Keratinocyte (primary cell): Measurements from ENCODE around the gene PTGDR2. TPM values are rescaled to one million over a fixed set of nuclear protein-coding genes. Genes with fewer than 3 reads are reported as not detected.

Experiments used
- DNase-seq: peaks from one replicate; pipeline ENCODE4 v3.0.0-alpha.2; 2011; ENCODE audit warnings: low read depth, missing footprints, low spot score
- FAIRE-seq: peaks from 2 replicates; lab custom pipeline; 2011; peaks lifted over from hg19 to GRCh38; lab: Jason Lieb, UNC
- H2AFZ ChIP-seq: 2 replicates; pipeline ENCODE4 v1.6.0; 2012; ENCODE audit warnings: low read length, control low read depth, inconsistent platforms; ENCODE audit not compliant: control insufficient read depth
- H3K27ac ChIP-seq: 2 replicates; pipeline ENCODE4 v1.5.1; 2011; ENCODE audit warnings: low read length; ENCODE audit not compliant: control insufficient read depth, insufficient read depth
- H3K27me3 ChIP-seq: 3 replicates; pipeline ENCODE4 v1.6.0; 2011; ENCODE audit warnings: low read length; ENCODE audit not compliant: control insufficient read depth, insufficient read depth; ENCODE audit errors: extremely low read depth
- H3K36me3 ChIP-seq, 2 experiments: 2 replicates in 1 of 2; 3 replicates in 1 of 2; pipeline ENCODE4 v1.5.1; 2011; ENCODE audit warnings: low read length in 2 of 2, mild to moderate bottlenecking in 1 of 2; ENCODE audit not compliant: control insufficient read depth in 2 of 2, insufficient read depth in 2 of 2; ENCODE audit errors: extremely low read depth in 1 of 2
- H3K4me1 ChIP-seq: 3 replicates; pipeline ENCODE4 v1.5.1; 2011; ENCODE audit warnings: low read length; ENCODE audit not compliant: control insufficient read depth, insufficient read depth; ENCODE audit errors: extremely low read depth
- H3K4me2 ChIP-seq: 3 replicates; pipeline ENCODE4 v1.6.0; 2011; ENCODE audit warnings: low read depth, low read length; ENCODE audit not compliant: control insufficient read depth, insufficient read depth; ENCODE audit errors: extremely low read depth
- H3K4me3 ChIP-seq, 3 experiments: fragments of 200-600 bp in 1 of 3; sonication (generic) in 1 of 3; 2 replicates in 2 of 3; 3 replicates in 1 of 3; pipeline ENCODE4 v1.5.1; 2011 to 2016; ENCODE audit warnings: low read length in 3 of 3, mild to moderate bottlenecking in 3 of 3, control low read depth in 2 of 3, inconsistent platforms in 1 of 3, low read depth in 1 of 3, mixed read lengths in 1 of 3, mixed run types in 1 of 3, moderate library complexity in 1 of 3; ENCODE audit not compliant: control insufficient read depth in 2 of 3, insufficient read depth in 2 of 3; ENCODE audit errors: extremely low read depth in 1 of 3
- H3K79me2 ChIP-seq: 2 replicates; pipeline ENCODE4 v1.6.0; 2012; ENCODE audit warnings: low read length; ENCODE audit not compliant: control insufficient read depth, insufficient read depth
- H3K9ac ChIP-seq: 3 replicates; pipeline ENCODE4 v1.6.0; 2011; ENCODE audit warnings: low read length; ENCODE audit not compliant: control insufficient read depth, insufficient read depth; ENCODE audit errors: extremely low read depth
- H3K9me1 ChIP-seq: 3 replicates; pipeline ENCODE4 v1.6.0; 2011; ENCODE audit warnings: low read length; ENCODE audit not compliant: control insufficient read depth, insufficient read depth; ENCODE audit errors: extremely low read depth
- H3K9me3 ChIP-seq: 2 replicates; pipeline ENCODE4 v1.5.1; 2012; ENCODE audit warnings: low read depth, low read length; ENCODE audit not compliant: control insufficient read depth
- H4K20me1 ChIP-seq: 3 replicates; pipeline ENCODE4 v1.6.0; 2011; ENCODE audit warnings: low read length; ENCODE audit not compliant: control insufficient read depth, insufficient read depth; ENCODE audit errors: extremely low read depth
- CTCF ChIP-seq, 3 experiments: IDR thresholded peaks in 1 of 3; conservative IDR thresholded peaks in 1 of 3; optimal IDR thresholded peaks in 1 of 3; 2 replicates in 2 of 3; 3 replicates in 1 of 3; pipeline versions ENCODE3 to v1.5.1; 2011; ENCODE audit warnings: low read length in 3 of 3, mild to moderate bottlenecking in 3 of 3, moderate library complexity in 2 of 3, control low read depth in 1 of 3, inconsistent platforms in 1 of 3; ENCODE audit not compliant: insufficient read depth in 2 of 3; ENCODE audit errors: extremely low read depth in 1 of 3
- EZH2 ChIP-seq: IDR thresholded peaks from one replicate; pipeline ENCODE4 v1.6.1; 2012; ENCODE audit warnings: inconsistent platforms, mild to moderate bottlenecking, low read length, moderate library complexity
- dilution Hi-C: fragments of 300-500 bp; cut with MboI; formaldehyde crosslinking; loops from one replicate; pipeline ENCODE4 v1.7.0; 2020; ENCODE audit warnings: low sequenced_read_pairs; ENCODE audit not compliant: extremely low pct_ligation_motif_present
- polyA plus RNA-seq, 5 experiments: library from polyadenylated mRNA; depleted of rRNA in 3 of 5; stranded (reverse) in 3 of 5; stranded (forward) in 1 of 5; unstranded in 1 of 5; fragments of >200 nt; gene quantifications; 1 replicate in 1 of 5; 2 replicates in 3 of 5; 3 replicates in 1 of 5; pipeline versions ENCODE4 v1.2.1 to v1.2.3, GENCODE V29; 2011 to 2012; ENCODE audit warnings: missing spikeins in 2 of 5, low read depth in 1 of 5, low replicate concordance in 1 of 5

The PTGDR2 gene
- polyA plus RNA-seq, 1 donor (not counting 4 experiments of a cell fraction or from before 2014, with no cell fraction given) = not detected

GRCh38 chr11:60870276-60870675 is 14.5 kb upstream of the PTGDR2 start:
- no peak overlapping the region for H3K9ac ChIP-seq
- H3K27ac ChIP-seq = no peak overlapping the region
- H4K20me1 ChIP-seq = no peaks in the 10 kb centered on the region
- H3K27me3 ChIP-seq = no peaks in the 10 kb centered on the region
- no peaks in the 10 kb centered on the region for H3K9me3 ChIP-seq
- H3K36me3 ChIP-seq = no peaks in the 10 kb centered on the region
- H3K9me1 ChIP-seq = no peaks in the 10 kb centered on the region
- no peak for DNase-seq
- no peak overlapping the region for H3K4me2 ChIP-seq
- TF ChIP-seq CTCF (optimal IDR thresholded peaks at IDR 0.05 in 1 of 3, IDR thresholded peaks at IDR 0.05 in 1 of 3, conservative IDR thresholded peaks at IDR 0.05 in 1 of 3; ENCODE audit: extremely low read depth in 1 of 3, insufficient read depth in 2 of 3, low read length in 3 of 3) = no peak
- no peak for TF ChIP-seq EZH2
- no peaks in the 10 kb centered on the region for H3K79me2 ChIP-seq
- FAIRE-seq = no peak
- dilution Hi-C loops = no loop called here
- no peak overlapping the region for H2AFZ ChIP-seq
- H3K4me1 ChIP-seq = no peaks in the 10 kb centered on the region
- no peak overlapping the region for H3K4me3 ChIP-seq

GRCh38 chr11:60869451-60869825 is 13.7 kb upstream of the PTGDR2 start:
- Histone ChIP-seq H3K9me3 (no peaks in the 10 kb centered on the region), H3K27ac (no peak overlapping the region), H3K4me2 (no peak overlapping the region), H3K9ac (no peak overlapping the region), H3K79me2 (no peaks in the 10 kb centered on the region), H3K4me1 (no peaks in the 10 kb centered on the region), H3K4me3 (no peak overlapping the region), H4K20me1 (no peaks in the 10 kb centered on the region), H3K9me1 (no peaks in the 10 kb centered on the region), H3K36me3 (no peaks in the 10 kb centered on the region), H2AFZ (no peak overlapping the region), H3K27me3 (no peaks in the 10 kb centered on the region)
- dilution Hi-C loops = no loop called here
- TF ChIP-seq EZH2 (no peak), CTCF (optimal IDR thresholded peaks at IDR 0.05 in 1 of 3, IDR thresholded peaks at IDR 0.05 in 1 of 3, conservative IDR thresholded peaks at IDR 0.05 in 1 of 3; ENCODE audit: extremely low read depth in 1 of 3, insufficient read depth in 2 of 3, low read length in 3 of 3) (no peak)
- no peak for DNase-seq
- no peak for FAIRE-seq
